ENCODE data around the gene GRIA3.

- TF ChIP-seq, protein P1, sequence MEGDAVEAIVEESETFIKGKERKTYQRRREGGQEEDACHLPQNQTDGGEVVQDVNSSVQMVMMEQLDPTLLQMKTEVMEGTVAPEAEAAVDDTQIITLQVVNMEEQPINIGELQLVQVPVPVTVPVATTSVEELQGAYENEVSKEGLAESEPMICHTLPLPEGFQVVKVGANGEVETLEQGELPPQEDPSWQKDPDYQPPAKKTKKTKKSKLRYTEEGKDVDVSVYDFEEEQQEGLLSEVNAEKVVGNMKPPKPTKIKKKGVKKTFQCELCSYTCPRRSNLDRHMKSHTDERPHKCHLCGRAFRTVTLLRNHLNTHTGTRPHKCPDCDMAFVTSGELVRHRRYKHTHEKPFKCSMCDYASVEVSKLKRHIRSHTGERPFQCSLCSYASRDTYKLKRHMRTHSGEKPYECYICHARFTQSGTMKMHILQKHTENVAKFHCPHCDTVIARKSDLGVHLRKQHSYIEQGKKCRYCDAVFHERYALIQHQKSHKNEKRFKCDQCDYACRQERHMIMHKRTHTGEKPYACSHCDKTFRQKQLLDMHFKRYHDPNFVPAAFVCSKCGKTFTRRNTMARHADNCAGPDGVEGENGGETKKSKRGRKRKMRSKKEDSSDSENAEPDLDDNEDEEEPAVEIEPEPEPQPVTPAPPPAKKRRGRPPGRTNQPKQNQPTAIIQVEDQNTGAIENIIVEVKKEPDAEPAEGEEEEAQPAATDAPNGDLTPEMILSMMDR (IDR thresholded peaks at IDR 0.05) = no peak
- no peak for TF ChIP-seq EP300 (IDR thresholded peaks at IDR 0.05)
Measured at GRCh38 chrX:123311486-123311885, 127.4 kb downstream of the GRIA3 start.
